NOMO-1 (cell line): ENCODE results near the gene PDIA2.

Experiments
- DNase-seq, 2 experiments: peaks; one replicate each; lab custom pipeline; 2025; ENCODE audit not compliant: unreplicated experiment in 2 of 2; lab: John Stamatoyannopoulos, UW

The PDIA2 gene

GRCh38 chr16:279531-279930 lies 3.4 kb upstream of the PDIA2 start:
- DNase-seq = no peak

GRCh38 chr16:280005-280460 lies 2.9 kb upstream of the PDIA2 start:
- no peak for DNase-seq

- DNase-seq = no peak
Observed at GRCh38 chr16:280552-280951, 2.4 kb upstream of the PDIA2 start, which contains the start of gene ARHGDIG. Gene ARHGDIG (plus strand): TSS chr16:280591. CDS start chr16:280681, 90 bp downstream.

GRCh38 chr16:280991-281659 lies 1.8 kb upstream of the PDIA2 start:
- DNase-seq = no peak

GRCh38 chr16:281660-282255 lies 1.2 kb upstream of the PDIA2 start:
- DNase-seq = no peak

GRCh38 chr16:282491-282890 lies 473 bp upstream of the PDIA2 start:
- DNase-seq = no peak

GRCh38 chr16:284204-285120 lies 1.5 kb downstream of the PDIA2 start:
- no peak for DNase-seq

- no peak for DNase-seq
Observed at GRCh38 chr16:285146-286055, 2.4 kb downstream of the PDIA2 start.

- DNase-seq = no peak
Observed at GRCh38 chr16:286491-287297, 3.7 kb downstream of the PDIA2 start.

- DNase-seq = no peak
Observed at GRCh38 chr16:287298-287811, 4.4 kb downstream of the PDIA2 start.

- DNase-seq = no peak
Observed at GRCh38 chr16:287981-288920, 5.3 kb downstream of the PDIA2 start.

- no peak for DNase-seq
Observed at GRCh38 chr16:289395-289997, 6.5 kb downstream of the PDIA2 start.

- no peak for DNase-seq
Observed at GRCh38 chr16:290015-290680, 7.2 kb downstream of the PDIA2 start.

GRCh38 chr16:290681-291405 lies 7.9 kb downstream of the PDIA2 start:
- DNase-seq = no peak

GRCh38 chr16:291539-291938 lies 8.6 kb downstream of the PDIA2 start:
- no peak for DNase-seq

GRCh38 chr16:293043-293775 lies 10.2 kb downstream of the PDIA2 start:
- DNase-seq = no peak
